H1 (cell line): ENCODE data around the gene ZNF184. TPM values are rescaled to one million over a fixed set of nuclear protein-coding genes. Genes with fewer than 3 reads are reported as not detected.

Experiments
- CTCF ChIA-PET: fragments of 300-600 bp; sonication (Branson Sonifier 250); formaldehyde crosslinking; loops from one replicate; lab custom pipeline; 2021; ENCODE audit not compliant: partially characterized antibody; lab: Charles Lee
- POLR2A ChIA-PET: fragments of 300-600 bp; sonication (Branson Sonifier 250); formaldehyde crosslinking; loops from one replicate; lab custom pipeline; 2021; ENCODE audit warnings: inconsistent platforms; ENCODE audit not compliant: partially characterized antibody; lab: Charles Lee
- DNase-seq, 2 experiments: peaks; one replicate each; pipeline versions ENCODE4 v3.0.0 to v3.0.0-alpha.2; 2010 to 2022; ENCODE audit warnings: low spot score in 2 of 2, low read depth in 1 of 2, mixed read lengths in 1 of 2
- FAIRE-seq: peaks from 2 replicates; lab custom pipeline; 2011; peaks lifted over from hg19 to GRCh38; lab: Jason Lieb, UNC
- H2AFZ ChIP-seq: 2 replicates; pipeline ENCODE4 v1.8.1; 2012; ENCODE audit warnings: low read length, inconsistent platforms
- H2AK5ac ChIP-seq: 2 replicates; pipeline ENCODE4 v1.6.1; 2013; ENCODE audit warnings: low read depth, low read length
- H2BK120ac ChIP-seq: replicated peaks from 2 replicates; pipeline ENCODE3; 2013; ENCODE audit warnings: low read depth, low read length, inconsistent platforms
- H2BK12ac ChIP-seq: 2 replicates; pipeline ENCODE4 v1.6.1; 2013; ENCODE audit warnings: low read depth, low read length
- H2BK15ac ChIP-seq: 2 replicates; pipeline ENCODE4 v1.6.1; 2013; ENCODE audit warnings: low read length
- H2BK20ac ChIP-seq: 2 replicates; pipeline ENCODE4 v1.6.1; 2013; ENCODE audit warnings: low read length
- H2BK5ac ChIP-seq: 2 replicates; pipeline ENCODE4 v1.6.1; 2013; ENCODE audit warnings: low read depth, low read length
- H3K14ac ChIP-seq: 2 replicates; pipeline ENCODE4 v1.6.1; 2013; ENCODE audit warnings: inconsistent platforms; ENCODE audit not compliant: insufficient read length
- H3K18ac ChIP-seq: 2 replicates; pipeline ENCODE4 v1.6.1; 2013; ENCODE audit warnings: low read length; ENCODE audit errors: extremely low read depth
- H3K23ac ChIP-seq: 2 replicates; pipeline ENCODE4 v1.6.1; 2013; ENCODE audit warnings: inconsistent platforms; ENCODE audit not compliant: insufficient read length
- H3K23me2 ChIP-seq: 2 replicates; pipeline ENCODE4 v1.6.1; 2013; ENCODE audit warnings: low read depth, low read length
- H3K27ac ChIP-seq: 2 replicates; pipeline ENCODE4 v1.6.1; 2011; ENCODE audit warnings: low read depth, low read length, inconsistent platforms
- H3K27me3 ChIP-seq, 4 experiments: replicated peaks in 1 of 4; 1 replicate in 1 of 4; 2 replicates in 3 of 4; pipeline versions ENCODE4 v1.6.1 to v1.8.1; 2011 to 2013; ENCODE audit warnings: low read length in 3 of 4, mild to moderate bottlenecking in 3 of 4, inconsistent platforms in 2 of 4, mixed read lengths in 2 of 4, moderate library complexity in 1 of 4; ENCODE audit not compliant: control insufficient read depth in 3 of 4, insufficient read depth in 3 of 4; ENCODE audit errors: extremely low read depth in 1 of 4
- H3K36me3 ChIP-seq, 4 experiments: 2 replicates each; pipeline versions ENCODE4 v1.6.1 to v1.8.1; 2011 to 2013; ENCODE audit warnings: mild to moderate bottlenecking in 4 of 4, low read length in 3 of 4, moderate library complexity in 2 of 4, control low read depth in 1 of 4, inconsistent platforms in 1 of 4; ENCODE audit not compliant: insufficient read depth in 4 of 4, control insufficient read depth in 2 of 4
- H3K4ac ChIP-seq: replicated peaks from 2 replicates; pipeline ENCODE3; 2013; ENCODE audit warnings: low read length, low read depth, mixed read lengths, inconsistent platforms; ENCODE audit not compliant: insufficient read length
- H3K4me1 ChIP-seq, 4 experiments: replicated peaks in 1 of 4; 1 replicate in 1 of 4; 2 replicates in 3 of 4; pipeline versions ENCODE4 v1.6.1 to v1.8.1; 2011 to 2013; ENCODE audit warnings: low read length in 3 of 4, inconsistent platforms in 2 of 4, mixed read lengths in 1 of 4; ENCODE audit not compliant: insufficient read depth in 4 of 4, control insufficient read depth in 3 of 4
- H3K4me2 ChIP-seq, 2 experiments: 2 replicates each; pipeline versions ENCODE4 v1.6.1 to v1.8.1; 2011 to 2013; ENCODE audit warnings: low read depth in 2 of 2, low read length in 2 of 2, control low read depth in 1 of 2, inconsistent platforms in 1 of 2, mild to moderate bottlenecking in 1 of 2; ENCODE audit not compliant: insufficient read depth in 1 of 2
- H3K4me3 ChIP-seq, 4 experiments: fragments of 200-600, 300-600 bp in 1 of 4; sonication (generic), shearing (Covaris generic), sonication (Bioruptor Twin) in 1 of 4; 2 replicates each; pipeline versions ENCODE4 v1.5.1 to v1.8.1; 2011 to 2016; ENCODE audit warnings: low read length in 4 of 4, low read depth in 3 of 4, control low read depth in 2 of 4, inconsistent platforms in 2 of 4, mild to moderate bottlenecking in 2 of 4, mixed read lengths in 1 of 4, moderate library complexity in 1 of 4; ENCODE audit not compliant: insufficient read depth in 2 of 4; ENCODE audit errors: extremely low read depth in 1 of 4
- H3K56ac ChIP-seq: replicated peaks from 2 replicates; pipeline ENCODE3; 2013; ENCODE audit warnings: low read depth, mild to moderate bottlenecking, mixed read lengths, low read length, inconsistent platforms; ENCODE audit not compliant: insufficient read length
- H3K79me1 ChIP-seq: 2 replicates; pipeline ENCODE4 v1.6.1; 2013; ENCODE audit warnings: low read depth, low read length, control low read depth
- H3K79me2 ChIP-seq, 2 experiments: 2 replicates each; pipeline versions ENCODE4 v1.6.1 to v1.8.1; 2012 to 2013; ENCODE audit warnings: low read length in 2 of 2, mild to moderate bottlenecking in 2 of 2, inconsistent platforms in 1 of 2; ENCODE audit not compliant: insufficient read depth in 2 of 2, control insufficient read depth in 1 of 2
- H3K9ac ChIP-seq, 4 experiments: replicated peaks in 1 of 4; 1 replicate in 1 of 4; 2 replicates in 3 of 4; pipeline versions ENCODE4 v1.6.1 to v1.8.1; 2011 to 2013; ENCODE audit warnings: low read depth in 3 of 4, low read length in 3 of 4, control low read depth in 2 of 4, mild to moderate bottlenecking in 2 of 4, moderate library complexity in 2 of 4, inconsistent platforms in 1 of 4; ENCODE audit errors: extremely low read depth in 1 of 4
- H3K9me3 ChIP-seq, 2 experiments: 2 replicates each; pipeline versions ENCODE4 v1.6.1 to v1.8.1; 2012 to 2013; ENCODE audit warnings: mild to moderate bottlenecking in 2 of 2, moderate library complexity in 2 of 2, control low read depth in 1 of 2, inconsistent platforms in 1 of 2, low read depth in 1 of 2, low read length in 1 of 2, mixed read lengths in 1 of 2; ENCODE audit not compliant: insufficient read depth in 2 of 2
- H4K20me1 ChIP-seq, 2 experiments: replicated peaks in 1 of 2; 2 replicates each; pipeline versions ENCODE3 to v1.8.1; 2011 to 2013; ENCODE audit warnings: inconsistent platforms in 2 of 2, low read length in 2 of 2, mild to moderate bottlenecking in 1 of 2; ENCODE audit not compliant: insufficient read depth in 2 of 2, control insufficient read depth in 1 of 2
- H4K5ac ChIP-seq: 2 replicates; pipeline ENCODE4 v1.6.1; 2013; ENCODE audit warnings: low read length, low read depth, mixed read lengths, inconsistent platforms; ENCODE audit not compliant: insufficient read length
- H4K8ac ChIP-seq: 2 replicates; pipeline ENCODE4 v1.8.0; 2013; ENCODE audit warnings: mild to moderate bottlenecking, moderate library complexity, low read length, inconsistent platforms; ENCODE audit not compliant: insufficient read depth; ENCODE audit errors: extremely low read depth
- H4K91ac ChIP-seq: replicated peaks from 2 replicates; pipeline ENCODE3; 2013; ENCODE audit warnings: low read length, mixed read lengths, inconsistent platforms; ENCODE audit not compliant: insufficient read length
- CTCF ChIP-seq, 3 experiments: IDR thresholded peaks; 1 replicate in 2 of 3; 2 replicates in 1 of 3; pipeline versions ENCODE4 v1.5.1 to v1.6.1; 2011; ENCODE audit warnings: low read length in 3 of 3, mild to moderate bottlenecking in 3 of 3, inconsistent platforms in 2 of 3, low read depth in 1 of 3, moderate library complexity in 1 of 3; ENCODE audit not compliant: insufficient read depth in 1 of 3; ENCODE audit errors: control extremely low read depth in 1 of 3
- HDAC6 ChIP-seq: IDR thresholded peaks from one replicate; pipeline ENCODE4 v1.7.1; 2012; ENCODE audit warnings: low read depth, mild to moderate bottlenecking, inconsistent platforms, low read length, moderate library complexity
- KDM5A ChIP-seq: fragments of 200-600 bp; IDR thresholded peaks from 2 replicates; pipeline ENCODE4 v1.7.1; 2012; ENCODE audit warnings: mild to moderate bottlenecking, low read length, inconsistent platforms, mixed read lengths
- NANOG ChIP-seq: IDR thresholded peaks from 2 replicates; pipeline ENCODE4 v1.6.1; 2011; ENCODE audit warnings: low read length, low read depth, mild to moderate bottlenecking, inconsistent platforms; ENCODE audit not compliant: insufficient read depth, poor library complexity, severe bottlenecking
- POLR2AphosphoS5 ChIP-seq: IDR thresholded peaks from 2 replicates; pipeline ENCODE4 v1.6.1; 2011; ENCODE audit warnings: low read depth, low read length
- RBBP5 ChIP-seq: IDR thresholded peaks from 2 replicates; pipeline ENCODE4 v1.7.1; 2012; ENCODE audit warnings: low read depth, mild to moderate bottlenecking, inconsistent platforms, low read length, moderate library complexity, borderline replicate concordance
- SIN3A ChIP-seq, 2 experiments: IDR thresholded peaks in 1 of 2; conservative IDR thresholded peaks in 1 of 2; 2 replicates each; pipeline ENCODE4 v1.6.1; 2011 to 2012; ENCODE audit warnings: low read length in 2 of 2, improper control_type of control experiment in 1 of 2, low read depth in 1 of 2, mild to moderate bottlenecking in 1 of 2
- SIRT6 ChIP-seq: IDR thresholded peaks from one replicate; pipeline ENCODE4 v1.7.1; 2012; ENCODE audit warnings: low read length, inconsistent platforms
- SP1 ChIP-seq: IDR thresholded peaks from 2 replicates; pipeline ENCODE4 v1.6.1; 2011; ENCODE audit warnings: low read depth, low read length
- WGBS, 2 experiments: shearing (Covaris generic) in 1 of 2; methylation state at CpG; one replicate each; pipeline versions ENCODE4 v1.1.6 to v1.1.7; 2013 to 2015; ENCODE audit warnings: low lambda C conversion rate in 2 of 2, mixed read lengths in 2 of 2, inconsistent platforms in 1 of 2, low coverage in 1 of 2, missing lambda C conversion rate in 1 of 2; ENCODE audit not compliant: insufficient replicate concordance in 2 of 2, insufficient coverage in 1 of 2, insufficient read length in 1 of 2; ENCODE audit errors: extremely low coverage in 1 of 2, missing lambda C conversion rate in 1 of 2; 5-methylcytosine and 5-hydroxymethylcytosine counted together
- polyA plus RNA-seq, 7 experiments: library from polyadenylated mRNA; depleted of rRNA in 3 of 7; stranded (reverse) in 5 of 7; unstranded in 2 of 7; fragments of >200 nt in 5 of 7; fragments of 200-250 nt in 2 of 7; gene quantifications; 1 replicate in 5 of 7; 2 replicates in 1 of 7; 4 replicates in 1 of 7; pipeline versions ENCODE4 v1.2.1 to v1.2.3, GENCODE V29; 2011 to 2013; ENCODE audit warnings: missing spikeins in 2 of 7, mixed read lengths in 2 of 7
- total RNA-seq: library from RNA; stranded (reverse); fragmentation: NEBNext Ultra II Directional; extraction: Animal tissue kit (Norgen Biotek cat#: 25700); gene quantifications from 2 replicates; pipeline ENCODE4 v1.2.1, GENCODE V29; 2021

ZNF184 gene
- total and polyA plus RNA-seq, 2 of the 8 experiments (the other 6 are each of a cell fraction or from before 2014, with no cell fraction given), result 1.9 to 12.3 TPM

GRCh38 chr6:27501187-27501586 lies 28.3 kb upstream of the ZNF184 start:
- Histone ChIP-seq H4K20me1 (no peaks in the 10 kb centered on the region), H4K8ac (no peak overlapping the region), H3K23ac (no peak overlapping the region), H3K18ac (no peak overlapping the region), H2AK5ac (no peak overlapping the region), H3K27ac (no peak overlapping the region), H3K4me1 (peaks cover 0 to 3% (median 0%) of the 10 kb centered on the region in 4 experiments; a peak in 2 of 7 replicates), H2BK120ac (no peak overlapping the region), H2BK20ac (no peak overlapping the region), H2BK12ac (no peak overlapping the region), H4K91ac (no peak overlapping the region), H2BK5ac (no peak overlapping the region), H3K4me3 (no peak overlapping the region), H4K5ac (no peak overlapping the region), H3K36me3 (no peaks in the 10 kb centered on the region; a peak in 1 of 8 replicates), H3K14ac (no peak overlapping the region), H3K23me2 (no peaks in the 10 kb centered on the region), H3K9ac (no peak overlapping the region), H2BK15ac (no peak overlapping the region), H3K4ac (no peak overlapping the region), H3K9me3 (no peaks in the 10 kb centered on the region)
- ChIA-PET POLR2A (no interaction called here), CTCF (no interaction called here)
- FAIRE-seq, result no peak
- TF ChIP-seq NANOG, result no peak
- TF ChIP-seq KDM5A, result no peak
- TF ChIP-seq POLR2AphosphoS5, result no peak
- no peak for TF ChIP-seq SIRT6
- TF ChIP-seq CTCF (IDR thresholded peaks at IDR 0.05; ENCODE audit: control extremely low read depth in 1 of 3, insufficient read depth in 1 of 3, low read depth in 1 of 3, low read length in 3 of 3), result no peak
- no peak for TF ChIP-seq SP1
- no peak for TF ChIP-seq RBBP5
- TF ChIP-seq HDAC6, result no peak
- no peak for TF ChIP-seq SIN3A (conservative IDR thresholded peaks at IDR 0.05 in 1 of 2, IDR thresholded peaks at IDR 0.05 in 1 of 2; ENCODE audit: low read depth in 1 of 2, low read length in 2 of 2)
- TF ChIP-seq, all 59 proteins: peak for 0
- H3K4me2 ChIP-seq, result no peak overlapping the region
- WGBS, 2 experiments, result 90% methylated on average over 2 of the region's 2 CpGs; no CpG with 5 or more reads in 1 of the 2 experiments
- H3K79me2 ChIP-seq, result no peaks in the 10 kb centered on the region
- no peaks in the 10 kb centered on the region for H3K27me3 ChIP-seq
- DNase-seq, result no peak
- no peak overlapping the region for H3K56ac ChIP-seq
- no peak overlapping the region for H2AFZ ChIP-seq
- H3K79me1 ChIP-seq, result no peaks in the 10 kb centered on the region
